G401 (cell line): ENCODE results near the gene PNRC2. TPM values are rescaled to one million over a fixed set of nuclear protein-coding genes. Genes with fewer than 3 reads are reported as not detected.
"Not testable (repeated sequence)": the region's sequence is repeated elsewhere in the genome, so short reads cannot be mapped to it uniquely, and the experiment has no call there.

Experiments
- DNase-seq: peaks from one replicate; pipeline ENCODE4 v3.0.0-alpha.2; 2015; ENCODE audit warnings: low spot score
- in situ Hi-C: cut with HindIII; loops from 2 replicates; pipeline ENCODE4 v1.10.0; 2016; ENCODE audit warnings: low sequenced_read_pairs, mixed read lengths
- total RNA-seq: library from RNA; depleted of rRNA; stranded (reverse); fragments of >200 nt; shearing (Covaris generic); gene quantifications from 2 replicates; pipeline ENCODE4 v1.2.3, GENCODE V29; 2014

The PNRC2 gene
- total RNA-seq, 1 experiment from 2014 or later = 174 TPM

- in situ Hi-C loops = no loop called here
- no peak for DNase-seq
Observed at GRCh38 chr1:23936481-23937176, 23.0 kb upstream of the PNRC2 start.

- DNase-seq = no peak
- in situ Hi-C loops = no loop called here
Observed at GRCh38 chr1:23947366-23947765, 12.3 kb upstream of the PNRC2 start.

GRCh38 chr1:23953020-23953419 lies 6.6 kb upstream of the PNRC2 start:
- in situ Hi-C loops = no loop called here
- DNase-seq = no peak

GRCh38 chr1:23957096-23957495 lies 2.5 kb upstream of the PNRC2 start:
- in situ Hi-C loops = no loop called here
- peak; percentile 84 for DNase-seq

GRCh38 chr1:23958040-23958809 lies 1.4 kb upstream of the PNRC2 start:
- DNase-seq, in situ Hi-C loops: not testable (repeated sequence)

GRCh38 chr1:23958810-23959460 lies 693 bp upstream of the PNRC2 start:
- peak; percentile 76 for DNase-seq
- in situ Hi-C loops = no loop called here

- peak; percentile 49 for DNase-seq
- in situ Hi-C loops = loop anchor here (10.0 kb wide), 1 partner anchor 124 kb away; no protein-coding TSS in a partner anchor
Observed at GRCh38 chr1:23960291-23961020, 828 bp downstream of the PNRC2 start.

- DNase-seq = no peak
- in situ Hi-C loops = loop anchor here (10.0 kb wide), 1 partner anchor 121 kb away; no protein-coding TSS in a partner anchor
Observed at GRCh38 chr1:23963617-23964234, 4.1 kb downstream of the PNRC2 start.

- no peak for DNase-seq
- in situ Hi-C loops = loop anchor here (10.0 kb wide), 1 partner anchor 121 kb away; no protein-coding TSS in a partner anchor
Observed at GRCh38 chr1:23964235-23964668, 4.6 kb downstream of the PNRC2 start.

GRCh38 chr1:23964790-23965740 lies 5.4 kb downstream of the PNRC2 start:
- in situ Hi-C loops = loop anchor here (10.0 kb wide), 1 partner anchor 120 kb away; no protein-coding TSS in a partner anchor
- no peak for DNase-seq

GRCh38 chr1:23966973-23967493 lies 7.4 kb downstream of the PNRC2 start:
- DNase-seq = no peak
- in situ Hi-C loops = loop anchor here (10.0 kb wide), 1 partner anchor 118 kb away; no protein-coding TSS in a partner anchor

- no peak for DNase-seq
- in situ Hi-C loops = loop anchor here (10.0 kb wide), 1 partner anchor 117 kb away; no protein-coding TSS in a partner anchor
Observed at GRCh38 chr1:23967871-23968270, 8.2 kb downstream of the PNRC2 start.

- in situ Hi-C loops = no loop called here
- no peak for DNase-seq
Observed at GRCh38 chr1:23977187-23977853, 17.7 kb downstream of the PNRC2 start.

GRCh38 chr1:23977854-23978191 lies 18.2 kb downstream of the PNRC2 start:
- in situ Hi-C loops = no loop called here
- DNase-seq = no peak

- DNase-seq = no peak
- in situ Hi-C loops = no loop called here
Observed at GRCh38 chr1:23978805-23979204, 19.2 kb downstream of the PNRC2 start.

- DNase-seq = no peak
- in situ Hi-C loops = no loop called here
Observed at GRCh38 chr1:23979387-23979880, 19.8 kb downstream of the PNRC2 start.
